Right lobe of liver (tissue), 6 donors: ENCODE data around the gene MUSK. TPM values are rescaled to one million over a fixed set of nuclear protein-coding genes. Genes with fewer than 3 reads are reported as not detected.

Source experiments
- ATAC-seq, 4 donors: fragments of 200-7000 bp; cut with Tn5 transposase; one replicate each; pipeline ENCODE4 v1.9.1; 2020; ENCODE audit warnings: mild to moderate bottlenecking in 4 of 4, moderate library complexity in 4 of 4
- DNase-seq, 3 donors: peaks; one replicate each; pipeline ENCODE4 v3.0.0-alpha.2; 2020
- H3K27ac ChIP-seq, 3 donors: fragments of 200-600 bp; one replicate each; pipeline ENCODE4 v1.8.0; 2022
- H3K27me3 ChIP-seq, 2 donors: fragments of 200-600 bp; one replicate each; pipeline ENCODE4 v1.8.0; 2022
- H3K36me3 ChIP-seq, 4 donors: fragments of 200-600 bp; sonication (generic) in 1 of 4; one replicate each; pipeline versions ENCODE4 v1.5.1 to v1.8.0; 2017 to 2022; ENCODE audit warnings: control low read depth in 1 of 4
- H3K4me1 ChIP-seq, 4 donors: fragments of 200-600 bp; sonication (generic) in 1 of 4; one replicate each; pipeline versions ENCODE4 v1.5.1 to v1.8.0; 2017 to 2022; ENCODE audit warnings: control low read depth in 1 of 4
- H3K4me3 ChIP-seq, 3 donors: fragments of 200-600 bp; one replicate each; pipeline ENCODE4 v1.8.0; 2022
- H3K9me3 ChIP-seq, 4 donors: fragments of 200-600 bp; sonication (generic) in 1 of 4; one replicate each; pipeline versions ENCODE4 v1.5.1 to v1.8.0; 2017 to 2022; ENCODE audit warnings: control low read depth in 1 of 4
- POLR2A ChIP-seq: fragments of 450-650 bp; IDR thresholded peaks from one replicate; pipeline ENCODE4 v1.6.1; 2017; ENCODE audit warnings: antibody characterized with exemption, mild to moderate bottlenecking
- WGBS: methylation state at CpG from one replicate; pipeline ENCODE4 v1.1.6; 2018; ENCODE audit warnings: low coverage, low lambda C conversion rate; ENCODE audit not compliant: insufficient coverage; ENCODE audit errors: missing lambda C conversion rate; 5-methylcytosine and 5-hydroxymethylcytosine counted together
- intact Hi-C, 2 donors: fragments of 100-400 bp; cut with DNase I; formaldehyde crosslinking; loops; one replicate each; pipeline versions ENCODE4 v1.11.2 to v1.14.1; 2022
- total RNA-seq, 6 experiments: library from RNA; depleted of rRNA in 2 of 6; stranded (reverse); fragments of >200 nt in 2 of 6; fragmentation: NEBNext Ultra II Directional in 3 of 6; extraction: Animal tissue kit (Norgen Biotek cat#: 25700) in 3 of 6; gene quantifications; one replicate each; pipeline versions ENCODE4 v1.1.0 to v1.2.4, GENCODE V29; 2016 to 2023
- TF ChIP-seq, protein P1 (sequence below), 4 donors: fragments of 200-600 bp in 3 of 4; fragments of 450-650 bp in 1 of 4; IDR thresholded peaks; one replicate each; pipeline versions ENCODE4 v1.5.1 to v1.8.0; 2016 to 2022; ENCODE audit warnings: antibody characterized with exemption in 4 of 4, mild to moderate bottlenecking in 2 of 4
- donor health status: DM: no; HTN: yes; CAD: no.
- donor health status: DM: no; HTN: no; CAD: no.
- donor health status: DM: no; HTN: no; CAD: no.
- donor health status: DM: no; HTN: yes; CAD: no.
- donor health status: DM: no; HTN: yes; CAD: no.

MUSK gene
- total RNA-seq, 6 experiments from 2014 or later: 0.06 to 0.12 (median 0.12) TPM; not detected in 2

DNA sequence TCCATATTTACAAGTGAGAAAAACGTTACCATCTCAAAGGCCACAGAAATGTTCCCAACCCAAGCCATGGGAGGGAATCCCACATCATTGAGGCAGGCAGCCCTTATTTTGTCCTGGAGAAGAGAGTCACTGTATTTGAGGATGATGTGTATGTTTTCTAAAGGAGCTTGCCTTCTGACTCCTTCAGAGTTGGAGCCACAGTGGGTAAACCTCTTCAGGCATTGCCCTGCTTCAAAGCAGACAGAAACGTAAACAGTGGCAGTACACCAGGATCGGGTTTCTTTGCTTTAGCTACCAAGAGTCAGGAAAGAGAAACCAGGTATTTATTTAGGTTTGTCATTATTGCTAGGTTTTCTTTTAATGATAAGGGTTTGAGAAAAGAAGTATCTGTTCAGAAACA lies 45.7 kb downstream of the MUSK start:
- intact Hi-C loops: no loop called here
- WGBS: 23% methylated on average over 3 of the region's 3 CpGs
- Histone ChIP-seq H3K9me3 (no peaks in the 10 kb centered on the region), H3K4me1 (no peaks in the 10 kb centered on the region), H3K27me3 (no peaks in the 10 kb centered on the region), H3K4me3 (no peak overlapping the region), H3K27ac (no peak overlapping the region), H3K36me3 (no peaks in the 10 kb centered on the region)
- DNase-seq (no peak), ATAC-seq (no peak)
- no peak for TF ChIP-seq POLR2A
- TF ChIP-seq, protein P1, sequence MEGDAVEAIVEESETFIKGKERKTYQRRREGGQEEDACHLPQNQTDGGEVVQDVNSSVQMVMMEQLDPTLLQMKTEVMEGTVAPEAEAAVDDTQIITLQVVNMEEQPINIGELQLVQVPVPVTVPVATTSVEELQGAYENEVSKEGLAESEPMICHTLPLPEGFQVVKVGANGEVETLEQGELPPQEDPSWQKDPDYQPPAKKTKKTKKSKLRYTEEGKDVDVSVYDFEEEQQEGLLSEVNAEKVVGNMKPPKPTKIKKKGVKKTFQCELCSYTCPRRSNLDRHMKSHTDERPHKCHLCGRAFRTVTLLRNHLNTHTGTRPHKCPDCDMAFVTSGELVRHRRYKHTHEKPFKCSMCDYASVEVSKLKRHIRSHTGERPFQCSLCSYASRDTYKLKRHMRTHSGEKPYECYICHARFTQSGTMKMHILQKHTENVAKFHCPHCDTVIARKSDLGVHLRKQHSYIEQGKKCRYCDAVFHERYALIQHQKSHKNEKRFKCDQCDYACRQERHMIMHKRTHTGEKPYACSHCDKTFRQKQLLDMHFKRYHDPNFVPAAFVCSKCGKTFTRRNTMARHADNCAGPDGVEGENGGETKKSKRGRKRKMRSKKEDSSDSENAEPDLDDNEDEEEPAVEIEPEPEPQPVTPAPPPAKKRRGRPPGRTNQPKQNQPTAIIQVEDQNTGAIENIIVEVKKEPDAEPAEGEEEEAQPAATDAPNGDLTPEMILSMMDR (IDR thresholded peaks at IDR 0.05): no peak

DNA sequence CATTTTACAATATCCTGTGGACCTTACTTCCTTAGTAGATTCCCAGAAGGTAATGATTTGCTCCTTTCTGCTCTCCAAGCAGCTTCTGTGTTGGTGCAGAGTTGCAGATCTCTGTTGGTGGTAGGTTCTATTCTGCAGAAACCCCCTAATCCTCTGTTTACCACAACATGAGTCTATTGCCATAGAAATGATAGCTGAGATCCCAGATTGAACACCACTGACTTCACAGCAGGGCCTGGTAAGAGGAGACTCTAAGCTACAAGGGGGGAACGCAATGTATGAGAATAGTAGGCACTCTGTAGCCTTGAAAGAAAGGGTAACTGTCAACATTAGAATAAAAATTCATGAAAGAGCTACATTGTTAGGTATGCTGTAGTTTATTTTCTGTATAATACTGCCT lies 59.5 kb downstream of the MUSK start:
- intact Hi-C loops: no loop called here
- H3K27me3 ChIP-seq: no peaks in the 10 kb centered on the region
- no peak overlapping the region for H3K4me3 ChIP-seq
- no peaks in the 10 kb centered on the region for H3K9me3 ChIP-seq
- no peaks in the 10 kb centered on the region for H3K36me3 ChIP-seq
- ATAC-seq: no peak
- TF ChIP-seq POLR2A: no peak
- TF ChIP-seq, protein P1 (IDR thresholded peaks at IDR 0.05): no peak
- DNase-seq: no peak
- no peak overlapping the region for H3K27ac ChIP-seq
- 57% methylated on average over 1 of the region's 1 CpG for WGBS
- no peaks in the 10 kb centered on the region for H3K4me1 ChIP-seq

DNA sequence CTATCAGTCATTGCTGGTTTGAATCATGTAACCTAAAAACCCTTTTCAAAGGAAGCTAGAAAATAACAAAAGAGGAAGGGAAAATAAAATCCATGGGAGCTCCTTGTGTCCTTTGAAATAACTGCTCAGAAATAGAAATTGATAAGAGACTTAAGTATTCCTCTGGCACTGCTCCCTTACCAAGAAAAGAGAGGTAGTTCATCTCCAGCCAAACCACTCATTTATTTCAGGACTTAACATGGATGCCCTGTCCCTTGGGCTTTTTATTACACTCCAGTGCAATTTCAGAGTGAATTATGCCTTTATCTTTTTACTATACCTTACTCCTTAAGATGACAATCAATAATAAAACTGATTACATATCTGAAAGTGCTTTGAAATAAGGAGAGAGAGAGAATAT lies 61.0 kb downstream of the MUSK start:
- TF ChIP-seq, protein P1 (IDR thresholded peaks at IDR 0.05): no peak
- TF ChIP-seq POLR2A: no peak
- H3K9me3 ChIP-seq: no peaks in the 10 kb centered on the region
- no peaks in the 10 kb centered on the region for H3K36me3 ChIP-seq
- no peak overlapping the region for H3K27ac ChIP-seq
- no peak overlapping the region for H3K4me3 ChIP-seq
- no peak for ATAC-seq
- H3K27me3 ChIP-seq: no peaks in the 10 kb centered on the region
- intact Hi-C loops: no loop called here
- H3K4me1 ChIP-seq: no peaks in the 10 kb centered on the region
- DNase-seq: no peak

DNA sequence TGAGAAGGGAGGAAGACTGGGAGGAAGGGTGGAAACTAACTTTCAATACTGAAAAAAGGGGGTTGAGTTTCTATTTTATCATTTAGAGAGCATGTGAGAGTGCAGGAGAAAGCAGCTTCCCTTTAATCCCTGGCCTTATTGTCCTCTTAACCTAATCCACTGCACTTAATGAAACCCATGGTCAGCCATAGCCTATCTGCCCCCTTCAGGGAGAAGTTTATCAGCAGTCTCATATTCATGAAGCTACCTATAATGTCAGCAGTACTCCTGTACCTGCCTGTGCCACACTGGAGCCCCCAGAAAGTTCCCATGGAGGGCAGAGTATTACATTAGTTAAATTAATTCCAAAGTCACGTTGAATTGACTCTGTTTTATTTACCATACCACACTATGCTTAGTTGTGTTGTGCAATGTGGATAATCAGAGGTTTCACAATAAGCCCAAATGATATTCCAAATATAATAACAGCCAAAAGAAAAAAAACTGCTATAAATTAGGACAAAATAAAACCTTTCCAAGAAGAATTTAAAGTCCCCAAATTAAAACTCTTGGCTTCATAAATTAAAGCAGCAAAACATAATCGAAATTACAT lies 62.9 kb downstream of the MUSK start:
- intact Hi-C loops: no loop called here
- no peaks in the 10 kb centered on the region for H3K36me3 ChIP-seq
- TF ChIP-seq, protein P1 (IDR thresholded peaks at IDR 0.05): no peak
- TF ChIP-seq POLR2A: no peak
- H3K27ac ChIP-seq: no peak overlapping the region
- H3K9me3 ChIP-seq: no peaks in the 10 kb centered on the region
- ATAC-seq: no peak
- no peak overlapping the region for H3K4me3 ChIP-seq
- H3K27me3 ChIP-seq: no peaks in the 10 kb centered on the region
- DNase-seq: no peak
- no peaks in the 10 kb centered on the region for H3K4me1 ChIP-seq
- 40% methylated on average over 2 of the region's 2 CpGs for WGBS

DNA sequence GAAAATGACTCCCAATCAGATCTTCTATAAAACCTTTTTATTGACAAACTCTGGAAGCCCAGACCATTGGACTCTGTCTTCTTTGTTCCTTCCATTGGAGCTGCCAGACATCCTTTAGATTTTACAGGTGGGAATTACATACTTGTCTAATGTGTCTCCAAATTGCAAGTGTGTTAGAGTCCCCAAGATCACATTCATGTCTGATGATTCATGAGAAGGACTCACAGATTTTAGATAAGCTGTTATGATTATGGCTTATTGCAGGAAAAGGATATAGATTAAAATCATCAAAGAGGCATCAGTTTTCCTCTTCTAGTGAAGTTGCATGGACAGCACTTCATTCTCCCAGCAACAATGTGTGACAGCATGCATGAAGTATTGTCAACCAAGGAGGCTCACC lies 70.4 kb downstream of the MUSK start:
- Histone ChIP-seq H3K4me1 (no peaks in the 10 kb centered on the region), H3K4me3 (no peak overlapping the region), H3K27ac (no peak overlapping the region), H3K36me3 (no peaks in the 10 kb centered on the region), H3K9me3 (no peaks in the 10 kb centered on the region), H3K27me3 (no peaks in the 10 kb centered on the region)
- ATAC-seq (no peak), DNase-seq (no peak)
- no peak for TF ChIP-seq POLR2A
- TF ChIP-seq, protein P1 (IDR thresholded peaks at IDR 0.05): no peak
- intact Hi-C loops: no loop called here
